Left colon (tissue), 2 donors: ENCODE measurements around the gene CRIP1. TPM values are rescaled to one million over a fixed set of nuclear protein-coding genes. Genes with fewer than 3 reads are reported as not detected.

Experiments
- ATAC-seq: fragments of 200-7000 bp; cut with Tn5 transposase; one replicate; pipeline ENCODE4 v1.9.1; 2020; ENCODE audit warnings: mild to moderate bottlenecking, moderate library complexity
- DNase-seq, 2 donors: peaks; one replicate each; pipeline ENCODE4 v3.0.0-alpha.2; 2020
- intact Hi-C, 2 donors: fragments of 100-400 bp; cut with DNase I in 1 of 2; cut with micrococcal nuclease in 1 of 2; formaldehyde crosslinking; loops; one replicate each; pipeline versions ENCODE4 v1.11.2 to v1.14.0; 2022; cut with DNase I, micrococcal nuclease
- total RNA-seq, 2 donors: library from RNA; stranded (reverse); fragmentation: NEBNext Ultra II Directional; extraction: Animal tissue kit (Norgen Biotek cat#: 25700); gene quantifications; one replicate each; pipeline ENCODE4 v1.2.1, GENCODE V29; 2021
- donor health status: DM: no; HTN: no; CAD: no.
- donor health status: DM: yes; HTN: yes; CAD: no.

The CRIP1 gene
- total RNA-seq, 2 donors from 2014 or later = 86.8 to 222 TPM

DNA sequence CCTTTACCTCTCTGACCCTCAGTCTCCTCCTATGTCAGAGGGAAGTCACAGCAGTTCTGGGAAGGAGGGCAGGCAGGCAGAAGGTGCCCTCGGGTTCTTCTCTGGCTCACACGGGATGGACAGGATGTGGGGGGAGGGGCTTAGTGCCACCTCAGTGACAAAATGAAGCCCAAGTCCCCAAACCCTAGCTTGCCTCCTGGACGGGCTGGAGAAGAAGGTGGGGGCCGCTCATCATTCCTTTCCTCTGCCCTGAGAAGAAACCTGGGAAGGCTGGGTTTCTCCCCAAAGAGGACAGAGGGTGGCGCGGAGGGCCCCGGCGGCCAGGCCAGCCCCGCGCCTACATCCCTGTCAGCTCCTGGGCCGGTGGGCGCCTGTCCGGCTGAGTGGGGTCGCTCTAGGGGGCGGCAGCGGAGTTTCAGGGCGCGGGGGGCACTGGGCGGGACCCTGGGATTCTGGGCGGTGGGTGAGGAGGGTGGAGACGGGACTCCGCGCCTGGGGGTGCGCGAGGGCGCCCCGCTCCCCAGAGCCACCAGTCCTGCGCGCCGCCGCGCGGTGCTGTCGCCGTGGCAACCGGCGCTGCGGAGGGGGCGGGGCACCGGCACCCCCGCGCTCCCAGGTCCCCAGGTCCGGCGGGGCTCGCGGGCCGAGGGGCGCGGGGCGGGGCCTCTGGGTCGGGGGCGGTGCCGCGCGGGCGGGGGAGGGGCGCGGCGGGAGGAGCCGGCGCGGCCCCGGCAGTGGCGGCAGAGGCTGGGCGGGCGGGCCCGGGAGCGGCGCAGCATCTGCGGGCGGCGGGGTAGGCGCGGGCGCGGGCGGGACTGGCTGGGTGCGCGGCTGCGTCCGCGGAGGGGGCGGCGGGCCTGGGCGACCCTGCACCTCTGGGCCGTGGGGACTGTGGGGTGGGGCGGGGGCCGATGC is 39.4 kb downstream of the CRIP1 start, which contains the start of gene TMEM121:
TSS of gene TMEM121 (plus strand) at position 723 of the 915 bp plus-strand sequence. CDS start 2,252 bp downstream, outside the sequence.
- no peak for ATAC-seq
- intact Hi-C loops = no loop called here
- peak in 1 of 2 donors; percentile 26 for DNase-seq

DNA sequence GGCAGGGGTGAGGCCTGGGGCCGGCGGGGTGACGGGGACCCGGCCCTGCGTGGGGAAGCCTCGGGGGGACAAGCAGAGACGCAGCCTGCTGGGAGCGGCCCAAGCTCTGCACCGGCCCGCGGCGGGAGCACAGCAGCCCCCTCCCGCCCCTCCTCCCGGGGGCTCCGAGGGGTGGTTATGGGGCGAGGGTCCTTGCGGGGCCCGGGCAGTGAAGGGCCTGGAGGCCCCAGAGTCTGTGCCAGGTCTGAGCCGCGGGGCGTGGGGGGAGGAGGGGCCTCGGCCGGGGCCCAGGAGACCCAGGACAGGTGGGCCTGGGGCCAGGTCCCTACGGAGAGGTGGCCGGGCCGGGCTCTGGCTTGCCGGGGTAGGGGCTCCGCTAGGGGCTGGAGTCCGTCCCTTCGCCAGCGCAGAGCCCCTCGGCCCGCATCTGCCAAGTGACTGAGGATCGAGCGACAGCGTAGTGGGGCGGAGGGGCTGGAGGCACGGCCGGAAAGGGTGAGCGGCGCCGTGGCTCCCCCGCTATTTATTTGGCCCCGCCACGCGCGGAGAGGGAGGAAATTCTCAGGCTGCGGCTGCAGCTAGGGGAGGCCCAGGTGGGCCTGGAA is 40.2 kb downstream of the CRIP1 start:
- peak in 1 of 2 donors; percentile 18 for DNase-seq
- intact Hi-C loops = no loop called here
- ATAC-seq = no peak

DNA sequence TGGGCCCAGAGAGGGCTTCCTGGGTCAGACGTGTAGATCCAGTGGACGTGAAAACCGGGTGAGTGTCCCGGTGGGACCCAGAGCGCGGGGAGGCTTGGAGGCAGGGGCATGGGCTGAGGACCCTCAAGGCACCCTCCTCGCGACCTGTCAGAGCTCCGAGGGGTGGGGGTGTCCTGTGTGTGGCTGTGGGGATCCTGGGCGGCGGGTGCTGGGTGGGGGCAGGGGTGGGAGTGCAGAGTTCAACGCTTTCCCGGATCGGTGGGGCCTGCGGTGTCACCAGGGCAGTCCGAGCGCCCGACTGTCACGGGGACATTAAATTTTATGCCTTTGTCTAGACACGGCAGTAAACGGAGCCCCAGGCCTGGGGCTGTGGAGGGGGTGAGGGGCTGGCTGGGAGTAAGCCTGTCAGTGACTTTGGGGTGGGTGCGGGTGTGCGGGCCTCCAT is 40.7 kb downstream of the CRIP1 start:
- ATAC-seq = no peak
- intact Hi-C loops = no loop called here

DNA sequence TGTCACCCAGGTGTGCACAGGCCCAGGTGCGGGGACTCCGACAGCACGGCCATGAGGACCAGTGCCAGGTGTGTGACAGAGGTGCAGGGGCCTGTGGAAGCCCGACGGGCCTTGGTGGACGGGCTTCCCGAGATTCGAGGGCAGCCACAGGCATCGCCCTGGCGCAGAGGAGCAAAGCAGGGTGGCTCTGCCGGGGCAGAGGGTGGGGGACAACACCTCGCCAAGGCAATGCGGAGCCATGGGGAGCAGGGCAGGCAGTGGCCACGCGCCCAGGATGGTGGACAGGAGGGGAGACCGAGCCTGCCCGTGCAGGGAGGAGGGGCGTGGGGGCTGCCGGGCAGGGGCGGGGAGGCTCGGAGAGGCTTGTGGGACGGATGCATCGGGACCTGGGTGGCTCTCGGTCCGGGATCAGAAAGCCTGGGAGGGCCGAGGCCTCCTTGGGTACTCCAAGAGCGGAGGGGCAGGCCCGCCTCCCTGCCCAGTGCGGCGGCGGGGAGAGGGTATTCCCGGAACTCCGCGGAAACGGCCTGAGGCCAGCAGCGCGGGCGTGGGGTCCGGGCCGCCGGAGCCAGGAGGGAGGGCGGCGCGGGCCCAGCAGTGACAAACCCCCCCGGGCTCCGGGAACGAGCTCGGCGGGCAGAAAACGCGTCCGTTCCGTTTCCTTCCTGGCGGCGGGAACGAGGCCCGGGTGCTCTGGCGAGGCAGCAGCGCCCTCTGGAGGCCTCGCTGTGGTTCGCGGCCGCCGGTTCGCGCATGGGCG is 41.3 kb downstream of the CRIP1 start:
- peak; percentile 77 for ATAC-seq
- DNase-seq = peak; percentile 70 to 84
- intact Hi-C loops = no loop called here

More for the DNA sequence above, 40.7 kb downstream of the CRIP1 start:
- no peak for DNase-seq

- ATAC-seq (no peak), DNase-seq (peak in 1 of 2 donors; percentile 16)
- intact Hi-C loops = no loop called here
Observed at GRCh38 chr14:105528586-105529318, 42.1 kb downstream of the CRIP1 start.

DNA sequence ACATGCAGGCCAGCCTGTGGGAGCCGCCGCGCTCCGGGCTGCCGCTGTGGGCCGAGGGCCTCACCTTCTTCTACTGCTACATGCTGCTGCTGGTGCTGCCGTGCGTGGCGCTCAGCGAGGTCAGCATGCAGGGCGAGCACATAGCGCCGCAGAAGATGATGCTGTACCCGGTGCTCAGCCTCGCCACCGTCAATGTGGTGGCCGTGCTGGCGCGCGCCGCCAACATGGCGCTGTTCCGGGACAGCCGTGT is 42.6 kb downstream of the CRIP1 start:
- DNase-seq (peak in 1 of 2 donors; percentile 25), ATAC-seq (no peak)
- intact Hi-C loops = no loop called here

- intact Hi-C loops = no loop called here
- peak in 1 of 2 donors; percentile 46 for DNase-seq
- ATAC-seq = peak; percentile 28
Observed at GRCh38 chr14:105529569-105530284, 43.0 kb downstream of the CRIP1 start.

GRCh38 chr14:105530285-105531087 is 43.8 kb downstream of the CRIP1 start:
- no peak for DNase-seq
- intact Hi-C loops = no loop called here
- no peak for ATAC-seq

DNA sequence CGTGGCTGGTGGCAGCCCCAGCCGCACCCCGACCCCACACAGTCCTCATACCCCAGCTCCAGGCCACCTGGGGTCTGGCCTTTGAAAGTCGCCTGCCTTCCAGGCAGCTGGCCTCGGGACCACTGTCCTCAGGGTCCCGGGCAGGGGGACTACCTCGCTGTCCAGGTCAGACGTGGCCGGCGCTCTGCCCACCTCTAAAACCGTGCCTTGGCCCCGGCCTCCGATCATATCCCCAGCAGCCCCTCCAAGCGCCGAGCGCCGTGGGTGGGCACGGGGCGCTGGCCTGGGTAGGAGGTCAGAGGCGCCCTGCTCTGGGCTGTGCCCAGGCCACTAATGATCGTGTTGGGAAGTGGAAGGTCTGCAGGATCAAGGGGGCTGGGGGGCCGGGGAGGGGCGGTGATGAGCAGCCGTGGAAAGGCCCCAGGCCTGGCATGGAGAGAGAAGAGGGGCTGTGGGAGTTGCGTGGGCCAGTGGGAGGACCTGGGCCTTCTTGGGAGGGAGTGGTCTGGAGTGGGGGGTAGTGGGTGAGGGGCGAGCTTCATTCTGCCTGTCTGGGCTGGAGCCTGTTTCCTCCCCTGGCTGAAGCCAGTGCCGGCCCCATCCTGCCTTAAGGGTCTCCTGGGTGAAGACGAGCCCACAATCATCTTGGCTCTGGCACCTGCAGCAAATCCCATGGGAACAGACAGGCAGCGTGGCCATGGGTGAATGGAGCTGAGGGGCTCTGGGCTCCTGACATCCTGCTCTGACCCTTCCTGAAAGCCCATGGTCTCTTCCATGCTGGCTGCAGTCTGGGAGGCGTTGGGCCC is 44.6 kb downstream of the CRIP1 start:
- intact Hi-C loops = no loop called here
- DNase-seq (no peak), ATAC-seq (no peak)

- intact Hi-C loops = no loop called here
- no peak for DNase-seq
- no peak for ATAC-seq
Observed at GRCh38 chr14:105531894-105532623, 45.4 kb downstream of the CRIP1 start.

- peak in 1 of 2 donors; percentile 20 for DNase-seq
- intact Hi-C loops = no loop called here
- no peak for ATAC-seq
Observed at GRCh38 chr14:105532735-105533141, 46.1 kb downstream of the CRIP1 start.

DNA sequence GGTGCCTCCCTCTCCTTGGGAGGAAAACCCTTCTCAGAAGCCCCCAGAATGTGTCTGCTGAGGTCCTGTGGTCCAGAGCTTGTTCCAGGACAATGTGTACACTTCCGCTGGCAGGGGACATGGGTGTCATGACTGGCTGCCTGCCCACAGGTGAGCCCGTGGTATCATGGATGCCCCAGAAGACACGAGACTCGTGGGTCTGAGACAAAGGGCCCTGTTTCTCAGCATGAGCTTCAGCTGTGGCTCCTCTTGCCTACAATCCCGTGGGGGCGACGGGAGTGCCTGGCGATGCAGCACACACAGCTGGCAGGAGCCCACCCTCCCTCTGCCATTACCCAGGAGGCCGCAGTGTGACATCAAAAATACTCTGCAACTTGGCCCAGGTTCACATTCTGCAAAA is 46.7 kb downstream of the CRIP1 start:
- no peak for ATAC-seq
- intact Hi-C loops = no loop called here

GRCh38 chr14:105533811-105534498 is 47.3 kb downstream of the CRIP1 start:
- ATAC-seq (no peak), DNase-seq (no peak)
- intact Hi-C loops = no loop called here

More for the DNA sequence above, 46.7 kb downstream of the CRIP1 start:
- DNase-seq = no peak

DNA sequence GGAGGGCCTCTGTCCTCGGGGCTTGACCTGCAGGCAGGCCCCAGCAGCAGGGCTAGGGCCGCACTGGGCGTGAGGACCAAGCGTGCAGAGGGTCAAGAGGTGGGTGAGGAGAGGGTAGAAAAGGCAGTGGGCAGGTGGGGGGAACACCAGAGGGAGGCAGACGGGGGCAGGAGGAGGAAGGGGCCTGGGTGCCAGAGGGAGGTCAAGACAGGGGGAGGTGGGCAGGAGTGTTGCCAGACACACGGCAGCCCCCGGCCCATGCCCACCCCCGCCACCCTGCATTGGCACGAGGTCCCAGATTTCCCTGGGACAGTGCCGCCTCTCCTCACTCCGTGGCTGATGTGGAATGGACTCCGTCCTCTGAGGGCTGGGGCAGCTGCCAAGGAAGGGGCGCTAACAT is 47.9 kb downstream of the CRIP1 start:
- intact Hi-C loops = no loop called here
- ATAC-seq (no peak), DNase-seq (no peak)

GRCh38 chr14:105536051-105536450 is 49.4 kb downstream of the CRIP1 start:
- intact Hi-C loops = no loop called here
- no peak for DNase-seq
- ATAC-seq = no peak
